IPS-11a (cell line): Measurements from ENCODE around the gene LEMD3.

ENCODE experiments used
- H3K4me3 ChIP-seq: one replicate; pipeline ENCODE4 v1.5.1; 2013; ENCODE audit warnings: low read depth, low read length, control low read depth

Gene LEMD3

GRCh38 chr12:65168681-65169319 is 583 bp upstream of the LEMD3 start:
- H3K4me3 ChIP-seq: peak overlapping the region; percentile 91

GRCh38 chr12:65170209-65170881 is 962 bp downstream of the LEMD3 start:
- H3K4me3 ChIP-seq: peak overlapping the region; percentile 91

GRCh38 chr12:65171073-65171472 is 1.7 kb downstream of the LEMD3 start:
- peak overlapping the region; percentile 91 for H3K4me3 ChIP-seq

- peak overlapping the region; percentile 91 for H3K4me3 ChIP-seq
These were observed 2.5 kb downstream of the LEMD3 start for GRCh38 chr12:65171870-65172269.

GRCh38 chr12:65175385-65175784 is 6.0 kb downstream of the LEMD3 start:
- H3K4me3 ChIP-seq: no peak overlapping the region

- no peak overlapping the region for H3K4me3 ChIP-seq
These were observed 12.8 kb downstream of the LEMD3 start for GRCh38 chr12:65182012-65182739.

GRCh38 chr12:65184176-65184857 is 14.9 kb downstream of the LEMD3 start:
- no peak overlapping the region for H3K4me3 ChIP-seq

GRCh38 chr12:65184858-65185229 is 15.5 kb downstream of the LEMD3 start:
- H3K4me3 ChIP-seq: no peak overlapping the region

- H3K4me3 ChIP-seq: no peak overlapping the region
These were observed 18.3 kb downstream of the LEMD3 start for GRCh38 chr12:65187665-65188064.

- no peak overlapping the region for H3K4me3 ChIP-seq
These were observed 18.9 kb downstream of the LEMD3 start for GRCh38 chr12:65188179-65188701.

- no peak overlapping the region for H3K4me3 ChIP-seq
These were observed 19.8 kb downstream of the LEMD3 start for GRCh38 chr12:65189028-65189718.

GRCh38 chr12:65192963-65193516 is 23.7 kb downstream of the LEMD3 start:
- no peak overlapping the region for H3K4me3 ChIP-seq

GRCh38 chr12:65194949-65195348 is 25.6 kb downstream of the LEMD3 start:
- no peak overlapping the region for H3K4me3 ChIP-seq

GRCh38 chr12:65195387-65196055 is 26.1 kb downstream of the LEMD3 start:
- no peak overlapping the region for H3K4me3 ChIP-seq

GRCh38 chr12:65196762-65197567 is 27.6 kb downstream of the LEMD3 start:
- H3K4me3 ChIP-seq: no peak overlapping the region

- no peak overlapping the region for H3K4me3 ChIP-seq
These were observed 30.2 kb downstream of the LEMD3 start for GRCh38 chr12:65199604-65200003.

- H3K4me3 ChIP-seq: no peak overlapping the region
These were observed 30.8 kb downstream of the LEMD3 start for GRCh38 chr12:65200007-65200665.

GRCh38 chr12:65203376-65203775 is 34.0 kb downstream of the LEMD3 start:
- no peak overlapping the region for H3K4me3 ChIP-seq
